GM21390 (cell line): ENCODE measurements around the gene SF3A1.

Experiments
- ATAC-seq: cut with Tn5 transposase; IDR thresholded peaks from one replicate; pipeline ENCODE4 v1.9.1; 2021; ENCODE audit not compliant: unreplicated experiment

SF3A1 gene

DNA sequence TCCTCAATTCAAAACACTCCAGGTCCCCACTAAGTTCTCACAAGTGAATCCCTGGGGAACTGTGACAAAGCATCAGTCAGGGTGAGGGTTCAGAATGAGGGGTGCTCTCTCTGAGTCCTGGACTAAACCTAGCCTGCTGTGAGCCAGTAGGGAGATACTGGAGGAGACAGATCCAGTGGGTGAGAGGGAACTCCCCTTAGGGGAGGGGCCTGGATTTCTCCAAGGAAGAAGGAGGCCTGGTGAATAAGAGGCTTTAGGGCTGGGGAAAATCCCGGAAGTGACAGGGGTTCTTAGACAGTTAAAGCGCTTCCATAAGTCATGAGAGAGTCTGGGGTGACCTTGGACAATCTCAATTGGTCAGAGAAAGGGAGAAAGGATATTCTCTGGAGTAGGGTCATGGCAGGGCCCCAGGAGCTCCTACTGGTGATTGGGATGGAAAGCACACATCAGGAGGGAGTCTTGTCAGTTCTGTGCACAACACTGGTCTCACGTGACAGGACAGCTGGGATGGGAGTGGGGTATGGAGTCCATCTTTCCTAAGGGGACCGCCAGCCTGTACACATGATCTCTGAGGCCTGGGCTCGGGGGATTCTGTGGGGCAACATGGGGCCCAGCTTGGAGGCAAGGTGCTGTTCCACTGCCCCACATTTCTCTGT is 31.5 kb downstream of the SF3A1 start:
- ATAC-seq, result no peak

DNA sequence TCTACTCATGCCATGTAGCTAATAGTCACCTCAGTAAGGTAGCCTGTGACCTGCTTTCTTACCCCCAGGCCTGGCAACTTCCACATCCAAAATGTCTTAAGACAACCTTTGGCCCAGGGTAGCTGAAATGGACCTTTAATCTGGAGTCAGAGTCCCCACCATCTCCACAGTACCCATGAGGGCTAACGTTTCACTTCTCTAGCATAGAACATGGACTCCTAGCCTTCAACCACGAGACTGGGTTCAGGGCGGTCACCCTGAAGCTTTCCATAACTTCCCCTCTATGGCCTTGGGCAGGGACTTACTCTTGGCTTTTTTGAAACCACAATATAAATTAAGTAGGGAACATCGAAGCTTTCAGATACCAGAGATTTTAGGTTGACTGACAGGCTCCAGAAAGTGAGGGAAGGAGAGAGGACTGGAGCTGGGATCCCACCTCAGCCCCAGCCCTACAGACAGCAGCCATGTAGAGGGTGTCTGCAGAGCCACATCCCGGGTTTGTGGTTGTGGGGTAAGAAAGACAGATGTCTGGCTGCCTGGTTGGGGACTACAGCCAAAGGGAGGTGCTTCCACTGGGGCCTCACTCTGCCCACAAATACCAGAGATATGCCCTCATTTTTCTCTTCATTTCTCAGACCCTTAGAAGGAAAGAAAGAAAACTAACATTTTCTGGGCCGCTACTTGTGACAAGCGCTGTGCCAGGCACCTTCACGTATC is 32.5 kb downstream of the SF3A1 start:
- no peak for ATAC-seq

GRCh38 chr22:30323246-30323645 is 33.4 kb downstream of the SF3A1 start:
- ATAC-seq, result no peak

- no peak for ATAC-seq
Measured at GRCh38 chr22:30321461-30321860, 35.2 kb downstream of the SF3A1 start.

GRCh38 chr22:30320021-30320556 is 36.6 kb downstream of the SF3A1 start:
- ATAC-seq, result no peak

- no peak for ATAC-seq
Measured at GRCh38 chr22:30318799-30319419, 37.8 kb downstream of the SF3A1 start.

DNA sequence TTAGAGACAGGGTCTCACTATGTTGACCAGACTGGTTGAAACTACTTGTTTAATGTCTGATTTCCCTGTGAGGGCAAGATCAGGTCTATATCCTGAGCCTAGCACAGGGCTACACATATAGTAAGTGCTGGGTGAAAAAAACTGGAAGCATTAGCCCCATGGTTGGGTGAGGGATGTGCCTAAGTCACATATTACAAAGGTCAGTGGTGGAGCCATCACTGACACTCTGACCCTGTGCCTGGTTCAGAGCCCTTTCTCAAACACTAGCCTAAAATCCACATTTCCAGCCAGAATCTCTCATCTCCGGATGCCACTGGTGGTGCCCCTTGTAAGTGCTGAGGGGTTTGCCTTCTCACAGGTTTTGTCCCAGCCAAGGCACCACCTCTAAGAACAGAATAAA is 38.9 kb downstream of the SF3A1 start:
- ATAC-seq, result no peak

GRCh38 chr22:30315962-30316576 is 40.6 kb downstream of the SF3A1 start:
- ATAC-seq, result no peak

DNA sequence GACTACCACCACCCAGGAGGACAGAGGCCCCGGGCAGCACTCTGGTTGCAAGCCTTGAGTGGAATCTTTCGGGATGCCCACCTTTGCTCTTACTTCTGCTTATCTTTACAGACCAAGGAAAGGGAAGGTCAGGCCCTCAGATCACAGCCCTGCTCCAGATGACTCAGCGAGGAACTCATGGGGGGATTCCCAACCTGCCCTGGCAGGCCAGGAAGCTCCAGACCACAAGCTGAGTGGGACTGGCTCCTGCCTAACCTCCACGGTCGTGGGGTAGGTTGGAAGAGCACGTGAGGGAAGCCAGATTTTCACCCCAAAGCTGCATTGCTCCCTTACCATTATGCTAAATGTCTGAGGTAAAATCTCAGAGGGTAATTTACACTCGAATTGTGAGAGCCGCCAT is 41.8 kb downstream of the SF3A1 start:
- ATAC-seq, result no peak

GRCh38 chr22:30313527-30314363 is 42.9 kb downstream of the SF3A1 start:
- no peak for ATAC-seq

- ATAC-seq, result no peak
Measured at GRCh38 chr22:30312053-30312452, 44.6 kb downstream of the SF3A1 start.

DNA sequence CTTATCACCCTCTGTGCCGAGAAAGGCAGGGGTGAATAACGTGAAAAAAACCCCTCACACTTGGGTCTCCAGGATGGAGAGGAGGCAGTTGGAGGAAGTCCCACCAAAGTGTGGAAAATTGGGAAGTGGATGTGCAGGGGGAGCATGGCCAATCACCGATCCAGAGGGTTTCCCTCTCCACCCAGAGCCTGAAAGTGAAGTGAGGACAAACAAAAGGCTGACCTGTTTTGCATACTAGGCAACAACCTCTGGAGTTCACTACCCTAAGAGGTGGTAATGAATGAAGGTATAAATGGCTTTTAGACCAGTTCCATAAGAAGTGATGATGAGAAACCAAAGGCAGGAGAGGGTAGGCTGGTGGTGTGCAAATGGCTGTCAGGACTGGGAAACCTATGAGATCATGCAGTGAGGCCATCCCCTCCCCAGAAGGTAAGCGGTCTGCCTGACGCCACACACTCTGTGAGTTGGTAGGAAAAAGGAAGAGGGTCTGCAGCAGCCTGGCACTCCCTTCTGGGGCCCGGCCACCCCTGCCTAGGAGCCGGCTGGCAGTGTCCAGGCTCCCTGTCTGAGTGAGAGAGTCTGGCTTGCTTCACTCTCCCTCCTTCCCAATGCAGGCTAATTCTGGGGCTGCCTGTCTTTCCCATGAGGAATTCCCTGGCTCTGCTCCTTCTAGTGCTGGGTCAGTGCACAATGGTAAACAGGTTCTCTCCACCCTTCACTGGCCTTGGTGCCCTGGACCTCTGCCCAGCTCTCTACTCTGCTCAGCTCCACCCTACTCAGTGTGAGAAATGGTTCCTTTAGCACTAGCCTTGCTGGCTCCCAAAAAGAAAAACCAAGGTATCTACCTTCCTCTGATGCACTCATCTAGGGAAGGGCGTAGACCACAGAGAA is 45.6 kb downstream of the SF3A1 start:
- no peak for ATAC-seq

- ATAC-seq, result peak; percentile 40
Measured at GRCh38 chr22:30309951-30310741, 46.5 kb downstream of the SF3A1 start.

- ATAC-seq, result no peak
Measured at GRCh38 chr22:30308518-30309230, 48.0 kb downstream of the SF3A1 start.

- no peak for ATAC-seq
Measured at GRCh38 chr22:30308093-30308492, 48.6 kb downstream of the SF3A1 start.

DNA sequence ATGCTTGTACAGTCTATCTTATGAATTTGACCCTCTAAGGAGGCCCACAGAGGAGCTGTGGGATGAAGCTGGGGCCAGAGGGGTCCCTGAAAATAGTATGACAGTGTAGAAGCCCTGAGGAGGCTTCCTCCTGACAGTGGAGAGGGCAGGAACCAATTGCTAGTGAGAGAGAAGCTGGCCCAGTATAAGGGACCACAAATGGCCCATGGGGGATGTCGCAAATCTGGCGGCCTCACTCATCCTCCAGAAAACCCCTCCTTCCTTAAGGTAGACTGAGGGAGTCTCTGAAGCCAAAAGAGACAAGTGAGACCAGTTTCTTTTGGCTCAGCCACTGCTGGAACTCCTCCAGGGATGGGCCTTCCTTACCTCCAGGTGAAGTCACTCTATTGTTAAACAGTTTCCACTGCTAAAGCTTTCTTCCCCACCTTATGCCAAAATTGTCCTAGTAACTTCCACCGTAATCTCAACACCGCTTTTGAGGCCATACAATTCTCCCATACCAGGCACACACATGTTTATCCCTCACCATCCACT is 49.6 kb downstream of the SF3A1 start:
- ATAC-seq, result no peak

DNA sequence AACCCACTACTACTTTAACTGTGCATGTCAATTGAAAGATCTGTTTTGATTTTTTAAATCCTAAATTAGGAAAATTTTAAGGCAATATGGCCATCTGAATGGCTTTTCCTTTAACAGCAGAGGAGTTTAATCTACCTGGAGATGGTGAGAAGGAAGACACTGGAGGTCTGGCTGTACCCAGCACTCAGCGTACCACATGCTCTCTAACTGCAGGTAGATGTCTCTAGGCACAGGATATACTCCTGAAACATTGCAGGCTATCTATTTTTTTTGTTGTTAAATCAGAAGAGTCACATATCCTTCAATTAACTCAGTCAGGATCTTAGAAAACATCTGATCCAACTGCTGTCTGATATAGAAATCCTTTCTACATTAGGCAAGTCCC is 50.1 kb downstream of the SF3A1 start:
- no peak for ATAC-seq
